Right ventricle myocardium inferior (tissue), 1 donor: ENCODE measurements around the gene NECAB2. TPM values are rescaled to one million over a fixed set of nuclear protein-coding genes. Genes with fewer than 3 reads are reported as not detected.

Experiments
- ATAC-seq: fragments of 200-7000 bp; cut with Tn5 transposase; one replicate; pipeline ENCODE4 v1.9.1; 2020; ENCODE audit warnings: mild to moderate bottlenecking, moderate library complexity
- DNase-seq: peaks from one replicate; pipeline ENCODE4 v3.0.0; 2021; ENCODE audit errors: missing footprints
- intact Hi-C: fragments of 100-400 bp; cut with DNase I; formaldehyde crosslinking; loops from one replicate; pipeline ENCODE4 v1.11.0; 2022
- total RNA-seq: library from RNA; stranded (reverse); fragmentation: NEBNext Ultra II Directional; extraction: Animal tissue kit (Norgen Biotek cat#: 25700); gene quantifications from one replicate; pipeline ENCODE4 v1.2.1, GENCODE V29; 2021
- donor health status: DM: no; HTN: yes; CAD: no; lungs with severe emphysema.

The NECAB2 gene
- total RNA-seq, 1 donor from 2014 or later: 1.8 TPM

DNA sequence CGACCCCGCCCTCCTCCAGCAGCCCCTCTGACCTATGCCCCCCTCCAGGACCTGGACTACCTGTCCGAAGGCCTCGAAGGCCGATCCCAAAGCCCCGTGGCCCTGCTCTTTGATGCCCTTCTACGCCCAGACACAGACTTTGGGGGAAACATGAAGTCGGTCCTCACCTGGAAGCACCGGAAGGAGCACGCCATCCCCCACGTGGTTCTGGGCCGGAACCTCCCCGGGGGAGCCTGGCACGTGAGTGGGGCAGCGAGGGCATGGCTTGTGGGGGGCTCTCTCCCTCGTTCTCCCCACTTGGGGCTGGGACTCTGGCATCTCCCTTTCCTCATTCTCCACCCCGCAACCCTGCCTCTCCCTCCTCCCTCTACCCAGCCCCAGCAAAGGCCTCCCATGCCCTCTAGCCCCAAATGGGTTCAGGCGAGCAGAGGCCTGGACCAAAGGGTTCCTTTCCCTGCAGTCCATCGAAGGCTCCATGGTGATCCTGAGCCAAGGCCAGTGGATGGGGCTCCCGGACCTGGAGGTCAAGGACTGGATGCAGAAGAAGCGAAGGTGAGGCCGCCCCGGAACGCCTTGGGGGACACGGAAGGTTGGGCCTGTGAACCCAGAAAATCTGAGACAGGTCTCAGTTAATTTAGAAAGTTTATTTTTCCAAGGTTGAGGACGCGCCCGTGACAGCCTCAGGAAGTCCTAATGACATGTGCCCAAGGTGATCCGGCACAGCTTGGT is 7.4 kb upstream of the NECAB2 start:
- peak; percentile 71 for DNase-seq
- no peak for ATAC-seq
- intact Hi-C loops: no loop called here

DNA sequence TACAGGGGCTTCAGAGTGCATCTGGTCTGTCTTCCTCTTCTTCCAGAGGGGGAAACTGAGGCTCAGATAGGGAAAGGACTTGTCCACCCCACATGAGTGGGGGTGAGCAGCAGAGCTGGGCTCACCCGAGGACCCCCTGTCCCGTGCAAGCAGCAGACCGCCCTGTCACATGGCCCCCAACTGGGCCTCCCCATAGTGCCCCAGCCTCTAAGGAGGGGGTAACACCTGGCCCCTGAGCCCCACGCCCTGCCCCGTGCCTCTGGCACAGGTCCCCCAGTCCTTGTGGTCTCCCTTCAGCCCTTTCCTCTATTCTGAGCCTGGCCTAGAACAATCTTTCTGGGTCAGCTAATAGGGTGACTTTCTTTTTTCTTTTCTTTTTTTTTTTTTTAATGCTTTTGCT is 6.5 kb upstream of the NECAB2 start:
- no peak for DNase-seq
- intact Hi-C loops: no loop called here
- ATAC-seq: no peak

DNA sequence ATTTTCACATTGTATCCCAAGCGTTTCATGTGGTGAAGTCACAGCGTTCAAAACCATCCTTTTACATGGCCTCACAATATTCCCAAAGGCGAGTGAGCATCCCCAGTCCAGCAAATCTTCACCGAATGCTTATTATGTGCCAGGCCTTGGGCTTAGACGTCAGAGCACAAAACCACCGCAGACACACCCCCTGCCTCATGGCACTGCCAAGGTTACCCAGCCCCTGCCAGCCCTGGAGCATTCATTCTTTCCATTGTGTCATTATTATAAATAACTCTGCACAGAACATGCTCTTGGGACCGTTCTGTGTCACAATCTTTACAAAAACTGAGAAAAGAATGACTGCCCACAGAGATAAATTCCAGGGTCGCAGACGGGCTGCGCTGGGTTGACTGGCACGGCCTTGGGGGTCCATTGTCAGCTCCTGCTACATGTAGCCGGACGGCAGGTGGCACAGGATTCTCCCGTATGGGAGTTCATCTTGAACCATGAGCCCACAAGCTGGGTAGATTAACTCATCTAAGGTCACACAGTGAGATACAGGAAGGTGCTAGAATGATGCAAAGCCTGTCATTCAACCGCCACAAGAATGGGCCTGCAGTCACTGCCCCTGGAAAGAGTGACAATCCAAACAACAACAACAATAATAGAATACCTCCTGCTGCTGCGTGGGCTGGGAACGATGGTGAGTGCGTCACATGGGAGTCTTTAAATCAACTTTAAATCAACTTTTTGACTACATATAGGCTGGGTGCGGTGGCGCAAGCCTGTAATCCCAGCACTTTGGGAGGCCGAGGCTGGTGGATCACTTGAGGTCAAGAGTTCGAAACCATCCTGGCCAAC is 4.5 kb upstream of the NECAB2 start:
- peak; percentile 39 for ATAC-seq
- intact Hi-C loops: no loop called here
- peak; percentile 43 for DNase-seq

DNA sequence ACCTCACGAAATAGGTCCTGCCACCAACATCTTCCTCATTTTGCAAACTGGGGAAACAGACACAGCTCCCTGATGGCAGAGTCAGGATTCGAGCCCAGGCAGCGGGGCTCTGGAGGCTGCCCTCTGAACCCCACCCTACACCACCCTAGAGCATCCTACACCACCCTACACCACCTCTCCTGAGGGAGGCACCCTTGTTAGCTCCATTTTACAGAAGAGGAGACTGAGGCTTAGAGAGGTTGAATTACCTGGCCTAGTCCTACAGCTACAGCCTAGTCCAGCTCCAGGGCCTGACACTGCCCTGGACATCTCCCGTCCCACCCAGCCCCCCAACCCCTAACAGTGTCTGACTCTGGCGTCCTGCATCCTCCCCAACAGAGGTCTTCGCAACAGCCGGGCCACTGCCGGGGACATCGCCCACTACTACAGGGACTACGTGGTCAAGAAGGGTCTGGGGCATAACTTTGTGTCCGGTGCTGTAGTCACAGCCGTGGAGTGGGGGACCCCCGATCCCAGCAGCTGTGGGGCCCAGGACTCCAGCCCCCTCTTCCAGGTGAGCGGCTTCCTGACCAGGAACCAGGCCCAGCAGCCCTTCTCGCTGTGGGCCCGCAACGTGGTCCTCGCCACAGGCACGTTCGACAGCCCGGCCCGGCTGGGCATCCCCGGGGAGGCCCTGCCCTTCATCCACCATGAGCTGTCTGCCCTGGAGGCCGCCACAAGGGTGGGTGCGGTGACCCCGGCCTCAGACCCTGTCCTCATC is 3.2 kb upstream of the NECAB2 start:
- intact Hi-C loops: loop anchor here (5.0 kb wide), 1 partner anchor 212 kb away; no protein-coding TSS in a partner anchor
- ATAC-seq (no peak), DNase-seq (peak; percentile 27)

DNA sequence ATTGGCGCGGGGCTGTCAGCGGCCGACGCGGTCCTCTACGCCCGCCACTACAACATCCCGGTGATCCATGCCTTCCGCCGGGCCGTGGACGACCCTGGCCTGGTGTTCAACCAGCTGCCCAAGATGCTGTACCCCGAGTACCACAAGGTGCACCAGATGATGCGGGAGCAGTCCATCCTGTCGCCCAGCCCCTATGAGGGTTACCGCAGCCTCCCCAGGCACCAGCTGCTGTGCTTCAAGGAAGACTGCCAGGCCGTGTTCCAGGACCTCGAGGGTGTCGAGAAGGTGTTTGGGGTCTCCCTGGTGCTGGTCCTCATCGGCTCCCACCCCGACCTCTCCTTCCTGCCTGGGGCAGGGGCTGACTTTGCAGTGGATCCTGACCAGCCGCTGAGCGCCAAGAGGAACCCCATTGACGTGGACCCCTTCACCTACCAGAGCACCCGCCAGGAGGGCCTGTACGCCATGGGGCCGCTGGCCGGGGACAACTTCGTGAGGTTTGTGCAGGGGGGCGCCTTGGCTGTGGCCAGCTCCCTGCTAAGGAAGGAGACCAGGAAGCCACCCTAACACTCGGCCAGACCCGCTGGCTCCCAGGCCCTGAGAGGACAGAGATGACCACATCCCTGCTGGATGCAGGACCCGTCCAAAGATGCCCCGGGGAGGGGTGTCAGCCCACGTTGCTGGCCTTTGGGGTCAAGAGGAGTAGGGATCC is 2.4 kb upstream of the NECAB2 start:
- ATAC-seq (no peak), DNase-seq (peak; percentile 54)
- intact Hi-C loops: loop anchor here (5.0 kb wide), 1 partner anchor 212 kb away; no protein-coding TSS in a partner anchor

DNA sequence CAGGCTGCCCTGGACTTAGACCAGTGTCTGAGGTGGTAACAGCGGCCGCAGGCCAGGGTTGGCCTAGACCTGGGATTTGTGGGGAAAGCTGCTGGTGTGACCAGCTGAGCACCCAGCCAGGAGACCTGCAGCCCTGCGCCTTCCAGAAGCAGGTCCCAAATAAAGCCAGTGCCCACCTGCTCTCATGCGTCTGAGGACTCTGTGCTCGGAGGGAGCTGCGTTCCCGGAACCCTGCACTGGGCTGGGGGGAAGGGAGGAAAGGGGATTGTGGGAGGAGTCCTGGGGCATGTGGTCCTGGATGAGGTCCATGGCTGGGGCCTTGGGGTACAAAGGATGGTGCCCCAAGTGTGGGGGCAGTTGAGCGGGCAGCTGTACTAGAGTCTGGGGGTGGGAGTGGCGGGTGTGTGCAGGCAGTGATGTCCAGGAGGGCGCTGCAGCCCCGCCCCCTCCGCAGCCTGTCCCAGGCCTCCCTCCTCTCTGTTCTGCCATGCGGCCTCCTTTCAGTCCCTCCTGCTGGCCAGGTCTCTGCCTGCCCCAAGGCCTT is 1.8 kb upstream of the NECAB2 start:
- no peak for ATAC-seq
- peak; percentile 44 for DNase-seq
- intact Hi-C loops: loop anchor here (5.0 kb wide), 1 partner anchor 211 kb away; no protein-coding TSS in a partner anchor

DNA sequence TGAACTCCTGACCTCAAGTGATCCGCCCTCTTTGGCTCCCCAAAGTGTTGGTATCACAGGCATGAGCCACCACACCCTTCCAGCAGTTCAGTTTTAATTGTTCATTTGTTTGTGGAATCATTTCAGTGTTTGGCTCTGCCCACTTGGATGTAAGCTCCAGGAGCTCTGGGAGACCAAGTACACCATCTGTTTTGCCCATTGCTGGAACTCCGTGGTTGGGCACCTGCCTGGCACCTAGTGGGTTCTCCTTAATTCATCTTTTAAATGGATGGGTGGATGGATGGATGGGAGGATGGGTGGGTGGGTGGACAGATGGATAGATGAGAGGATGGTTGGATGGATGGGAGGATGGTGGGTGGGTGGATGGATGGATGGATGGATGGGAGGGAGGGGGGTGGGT is 953 bp upstream of the NECAB2 start:
- intact Hi-C loops: loop anchor here (5.0 kb wide), 1 partner anchor 210 kb away; no protein-coding TSS in a partner anchor

DNA sequence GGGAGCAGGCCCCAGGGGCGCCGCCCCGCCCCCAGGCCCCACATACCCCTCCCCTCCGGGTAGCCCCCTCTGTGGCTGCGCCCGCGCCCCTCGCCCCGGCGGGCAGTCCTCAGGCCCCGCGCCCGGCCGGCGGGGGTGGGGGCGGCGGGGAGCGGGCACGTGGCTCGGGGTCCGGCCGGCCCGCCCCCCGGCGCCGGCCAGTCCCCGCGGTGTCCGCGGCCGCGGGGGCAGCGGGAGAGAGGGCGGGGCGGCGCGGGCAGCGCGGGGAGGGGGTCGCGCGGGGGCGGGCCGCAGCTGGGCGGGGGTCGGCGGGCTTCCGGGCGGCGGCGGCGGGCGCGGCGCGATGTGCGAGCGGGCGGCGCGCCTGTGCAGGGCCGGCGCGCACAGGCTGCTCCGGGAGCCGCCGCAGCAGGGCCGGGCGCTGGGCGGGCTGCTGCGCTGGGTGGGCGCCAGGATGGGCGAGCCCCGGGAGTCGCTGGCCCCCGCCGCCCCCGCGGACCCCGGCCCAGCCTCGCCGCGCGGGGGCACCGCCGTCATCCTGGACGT is 335 bp downstream of the NECAB2 start:
- intact Hi-C loops: loop anchor here (1.0 to 5.0 kb wide), 2 partner anchors 95 to 209 kb away; no protein-coding TSS in a partner anchor
- ATAC-seq (no peak), DNase-seq (no peak)

More for the DNA sequence above, 953 bp upstream of the NECAB2 start:
- ATAC-seq: no peak
- DNase-seq: peak; percentile 0

DNA sequence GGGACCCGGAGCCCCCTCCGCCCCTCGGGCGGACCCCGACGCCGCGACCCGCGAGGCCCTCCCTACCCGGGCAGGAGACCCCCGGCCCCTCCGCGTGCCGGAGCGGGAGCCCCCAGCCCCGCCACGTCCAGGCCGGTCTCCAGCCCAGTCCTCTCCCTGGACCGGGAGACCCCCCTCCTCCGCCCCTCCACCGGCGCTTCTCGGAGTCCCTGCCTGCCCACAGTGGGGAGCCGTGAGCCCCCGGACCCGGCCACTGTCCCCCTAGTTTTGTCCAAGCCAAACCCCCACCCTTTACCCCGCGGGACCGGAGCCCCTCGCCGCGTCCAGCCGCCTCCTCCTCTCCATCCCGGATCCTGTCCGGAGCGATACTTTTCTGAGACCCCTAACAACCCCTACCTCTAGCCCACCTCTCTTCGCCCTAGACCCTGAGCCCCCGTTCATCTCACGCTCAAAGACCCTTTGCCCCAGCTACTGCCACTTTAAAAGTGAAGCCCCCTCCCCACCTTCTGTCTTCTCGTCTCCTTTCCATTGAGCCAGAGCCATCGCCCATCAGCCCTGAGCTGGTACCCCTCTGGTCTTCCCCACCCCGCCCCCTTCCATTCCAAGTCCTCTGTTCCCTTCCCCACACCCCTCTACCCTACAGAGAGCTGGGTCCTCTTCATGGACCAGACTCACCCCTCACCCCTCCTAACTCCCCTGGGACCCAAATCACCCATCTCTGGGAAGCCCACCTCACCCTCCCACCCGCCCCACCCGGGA is 1.0 kb downstream of the NECAB2 start:
- intact Hi-C loops: loop anchor here (1.0 to 5.0 kb wide), 2 partner anchors 94 to 208 kb away; no protein-coding TSS in a partner anchor
- peak; percentile 8 for DNase-seq

DNA sequence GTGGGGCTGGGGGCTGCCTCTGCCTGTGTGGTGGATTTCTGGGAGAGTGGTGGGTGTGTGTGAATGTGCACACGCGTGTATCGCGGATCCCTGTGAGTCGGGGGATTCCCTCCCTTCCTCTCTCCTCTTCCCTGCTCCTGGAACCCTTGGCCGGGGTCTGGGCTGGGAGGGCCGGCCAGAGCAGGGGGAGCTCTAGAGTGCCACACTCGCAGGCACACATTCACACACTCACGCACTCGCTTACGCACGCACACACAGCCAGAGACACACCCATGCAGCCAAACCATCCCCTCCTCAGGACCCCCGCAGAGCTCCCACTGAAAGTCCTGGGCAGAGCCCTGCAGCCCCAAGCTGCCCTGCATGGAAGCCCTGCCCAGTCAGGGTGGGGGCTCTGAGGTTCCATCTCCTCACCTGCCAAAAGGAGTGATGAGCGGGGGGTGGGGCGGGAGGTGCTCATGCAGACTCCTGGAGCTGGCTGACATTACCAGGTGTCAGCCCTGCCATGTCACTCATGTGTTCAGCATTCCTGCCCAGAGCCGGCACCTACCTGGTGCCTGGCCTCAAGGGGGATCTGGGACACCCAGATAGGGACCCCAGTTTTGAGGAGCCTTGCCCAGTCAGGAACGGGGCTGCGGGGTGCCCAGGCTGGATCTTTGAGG is 1.9 kb downstream of the NECAB2 start:
- ATAC-seq: no peak
- DNase-seq: peak; percentile 47
- intact Hi-C loops: loop anchor here (5.0 kb wide), 1 partner anchor 207 kb away; no protein-coding TSS in a partner anchor

More for the DNA sequence above, 1.0 kb downstream of the NECAB2 start:
- no peak for ATAC-seq

DNA sequence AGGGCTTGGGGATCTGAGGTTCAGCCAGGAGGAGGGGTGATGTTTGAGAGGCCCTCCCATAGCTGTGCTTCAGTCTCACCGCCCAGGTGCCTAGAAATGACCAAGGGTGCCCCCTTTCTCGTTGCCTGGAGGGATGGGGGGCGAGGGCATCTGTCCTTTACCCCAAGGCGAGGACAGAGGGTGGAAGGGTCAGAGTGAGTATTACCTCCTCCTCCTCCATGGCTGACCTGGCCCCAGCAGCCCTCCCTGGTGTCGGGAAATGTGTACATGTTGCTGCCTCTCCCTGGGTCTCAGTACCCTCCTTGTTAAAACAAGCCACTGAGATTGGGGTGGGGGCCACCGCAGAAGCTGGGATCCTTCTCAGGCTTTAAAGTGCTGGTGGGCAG is 2.4 kb downstream of the NECAB2 start:
- intact Hi-C loops: no loop called here
- ATAC-seq (no peak), DNase-seq (peak; percentile 9)

DNA sequence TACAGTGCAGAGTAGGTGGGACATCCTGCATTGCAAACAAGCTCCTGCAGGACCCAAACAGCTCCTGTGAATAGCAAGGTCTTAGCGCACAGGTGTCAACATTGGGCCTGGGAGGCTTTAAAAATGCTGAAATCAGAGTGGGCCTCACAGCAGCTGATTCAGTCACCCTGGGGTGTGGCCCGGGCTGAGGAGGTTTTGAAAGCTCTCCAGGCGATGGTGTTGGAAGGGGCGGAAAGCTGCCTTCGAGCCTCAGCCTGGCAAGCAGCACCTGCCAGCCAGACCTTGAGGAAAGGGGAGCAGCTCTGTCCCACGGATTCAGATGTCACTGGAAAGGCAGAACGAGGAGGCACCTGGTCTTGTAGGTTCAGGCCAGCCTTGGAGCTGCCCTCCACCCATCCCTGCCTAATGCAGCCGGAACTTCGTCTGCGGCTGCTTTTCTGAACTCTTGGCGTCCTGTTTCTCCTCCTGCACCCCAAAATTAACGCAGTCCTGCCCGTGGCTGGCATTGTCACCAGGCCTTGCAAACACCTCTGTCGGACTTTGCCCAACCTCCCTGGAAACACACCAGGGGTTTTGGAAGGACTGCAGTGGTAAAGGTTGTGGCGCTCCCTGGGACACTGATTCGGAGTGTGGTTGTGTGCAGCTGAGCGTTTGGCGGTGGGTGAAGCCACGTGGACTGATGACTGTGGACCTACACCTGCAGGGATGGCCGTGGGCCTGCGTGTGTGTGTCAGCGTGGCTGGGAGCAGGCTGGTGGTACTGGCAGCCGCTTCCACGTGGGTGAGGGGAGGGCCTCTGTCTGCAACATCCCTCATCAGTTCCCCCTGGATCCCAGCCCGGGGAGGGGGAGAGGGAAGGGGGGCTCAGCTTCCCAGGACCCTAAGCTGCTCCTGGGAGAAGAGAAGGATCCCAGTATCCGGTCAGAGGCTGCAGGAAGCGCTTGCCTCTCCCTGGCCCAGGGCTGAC is 3.4 kb downstream of the NECAB2 start:
- peak; percentile 56 for DNase-seq
- intact Hi-C loops: no loop called here
- ATAC-seq: no peak

DNA sequence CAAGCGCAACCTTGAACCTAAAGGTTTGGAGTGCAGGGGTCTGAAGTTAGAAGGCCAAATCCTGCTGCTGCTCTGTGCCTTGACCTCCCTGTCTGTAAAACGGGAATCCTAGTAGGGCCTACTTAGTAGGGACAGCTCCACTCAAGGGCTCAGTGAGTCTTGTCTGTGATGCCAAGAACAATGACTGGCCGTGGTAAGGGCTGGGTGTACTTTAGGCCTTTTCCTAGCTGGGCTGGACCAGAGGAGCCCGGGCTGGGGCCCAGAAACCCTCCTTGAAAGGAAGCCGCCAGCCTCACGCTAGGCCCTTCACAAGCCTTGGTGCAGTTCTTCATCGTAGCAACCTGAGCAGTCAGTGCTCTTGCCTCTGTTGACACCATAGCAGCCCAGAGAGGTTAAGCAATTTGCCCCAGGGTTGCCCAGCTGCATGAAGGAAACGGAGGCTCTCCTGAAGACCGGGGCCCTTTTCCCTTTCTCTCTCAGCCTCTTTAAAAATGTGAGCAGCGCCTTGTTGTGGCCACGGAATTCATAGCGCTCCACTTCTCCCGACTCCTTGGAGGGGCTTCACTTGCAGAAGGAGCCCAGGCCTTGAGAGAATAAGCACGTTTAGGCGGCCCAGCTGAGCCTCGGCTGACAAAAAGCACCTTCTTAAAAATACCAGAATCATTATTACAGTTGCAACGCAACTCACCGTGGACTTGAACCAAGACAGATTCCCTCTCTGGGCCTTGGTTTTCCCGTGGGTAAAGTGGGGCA is 4.4 kb downstream of the NECAB2 start:
- intact Hi-C loops: no loop called here
- no peak for ATAC-seq
- peak; percentile 9 for DNase-seq

DNA sequence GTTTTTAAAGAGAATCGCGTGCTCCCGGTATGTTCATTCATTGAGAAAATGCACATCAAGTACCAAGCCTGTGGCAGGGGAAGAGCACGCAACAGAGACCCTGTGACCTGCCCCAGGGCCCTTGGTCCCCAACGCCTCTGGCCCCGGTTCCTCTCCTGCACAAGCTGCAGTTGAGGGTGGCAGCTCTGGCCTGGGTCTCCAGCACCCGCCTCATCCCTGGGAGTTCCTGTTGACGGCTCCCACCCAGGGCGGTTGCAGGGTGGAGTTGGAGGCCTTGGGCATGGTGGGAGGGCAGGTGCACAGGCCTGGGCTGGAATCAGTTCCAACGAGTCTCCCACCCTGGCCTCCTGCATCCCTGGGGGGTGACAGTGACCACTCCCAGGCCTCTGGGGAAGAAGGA is 5.0 kb downstream of the NECAB2 start:
- ATAC-seq (no peak), DNase-seq (peak; percentile 25)
- intact Hi-C loops: no loop called here
